Measurements from ENCODE around the gene LRRC75A.

Gene LRRC75A

GRCh38 chr17:16467044-16467443, 24.9 kb downstream of the LRRC75A start:
- H3K4me3 ChIP-seq (ENCODE audit: low read depth, low read length) = no peak overlapping the region
- no peak for DNase-seq (ENCODE audit: low read depth)
- no peak for TF ChIP-seq CTCF (IDR thresholded peaks at IDR 0.05; ENCODE audit: insufficient read depth, low read depth, low read length, missing control alignments)

GRCh38 chr17:16466407-16466806, 25.6 kb downstream of the LRRC75A start:
- TF ChIP-seq CTCF (IDR thresholded peaks at IDR 0.05; ENCODE audit: insufficient read depth, low read depth, low read length, missing control alignments) = no peak
- DNase-seq (ENCODE audit: low read depth) = no peak
- no peak overlapping the region for H3K4me3 ChIP-seq (ENCODE audit: low read depth, low read length)

- no peak for DNase-seq (ENCODE audit: low read depth)
- TF ChIP-seq CTCF (IDR thresholded peaks at IDR 0.05; ENCODE audit: insufficient read depth, low read depth, low read length, missing control alignments) = no peak
- no peak overlapping the region for H3K4me3 ChIP-seq (ENCODE audit: low read depth, low read length)
Observed at GRCh38 chr17:16465861-16466338, 26.1 kb downstream of the LRRC75A start.

DNA sequence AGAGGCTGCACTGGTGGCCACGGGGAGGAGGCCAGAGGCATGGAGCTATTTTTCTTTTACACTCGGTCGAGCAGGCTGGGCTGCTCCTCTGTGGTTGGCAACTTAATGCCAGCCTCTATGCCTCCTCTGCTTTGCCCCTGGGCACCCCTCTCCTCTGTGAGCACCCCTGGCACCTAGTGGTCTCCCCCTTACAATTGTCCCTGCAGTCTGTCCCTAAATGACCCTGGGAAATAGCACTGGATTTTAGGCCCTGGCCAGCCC, 27.0 kb downstream of the LRRC75A start:
- TF ChIP-seq CTCF (IDR thresholded peaks at IDR 0.05; ENCODE audit: insufficient read depth, low read depth, low read length, missing control alignments) = no peak
- no peak overlapping the region for H3K4me3 ChIP-seq (ENCODE audit: low read depth, low read length)
- DNase-seq (ENCODE audit: low read depth) = no peak

DNA sequence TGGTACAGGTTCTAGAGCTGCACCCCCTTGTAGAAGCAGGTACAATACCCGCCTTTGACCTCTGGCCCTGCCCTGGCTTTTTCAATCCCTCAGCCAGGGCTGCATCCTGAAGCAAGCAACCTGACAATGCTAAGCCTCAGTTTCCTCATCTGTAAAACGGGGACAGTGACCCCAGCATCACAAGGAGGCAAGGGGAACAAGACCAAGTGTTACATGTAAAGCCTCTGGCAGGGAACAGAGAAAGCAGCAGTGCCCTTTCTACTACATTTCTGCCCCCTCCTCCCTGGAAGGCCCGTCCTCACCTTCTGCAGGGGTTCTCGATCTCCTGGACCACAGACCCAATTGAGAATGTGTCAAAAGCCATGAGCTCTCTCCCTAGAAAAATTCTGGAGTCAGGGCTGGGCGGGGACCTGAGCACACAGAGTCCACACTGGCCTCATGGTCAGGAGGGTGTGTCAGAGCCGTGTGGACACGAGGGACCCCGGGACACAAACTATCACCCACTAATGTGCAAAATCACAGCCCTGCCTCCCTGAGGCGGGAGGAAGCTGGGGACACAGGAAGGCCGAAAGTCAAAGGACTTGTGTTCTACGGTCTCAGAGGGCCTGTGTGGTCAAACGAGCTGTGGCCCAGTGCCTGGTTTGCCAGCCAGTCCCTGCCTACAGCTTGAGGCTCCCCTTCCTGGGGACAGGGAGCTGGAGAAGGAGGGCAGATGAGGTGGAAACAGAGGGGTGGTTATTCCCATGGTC, 27.5 kb downstream of the LRRC75A start:
- no peak for TF ChIP-seq CTCF (IDR thresholded peaks at IDR 0.05; ENCODE audit: insufficient read depth, low read depth, low read length, missing control alignments)
- no peak overlapping the region for H3K4me3 ChIP-seq (ENCODE audit: low read depth, low read length)
- DNase-seq (ENCODE audit: low read depth) = no peak

GRCh38 chr17:16463358-16464302, 28.4 kb downstream of the LRRC75A start:
- no peak overlapping the region for H3K4me3 ChIP-seq (ENCODE audit: low read depth, low read length)
- no peak for DNase-seq (ENCODE audit: low read depth)
- TF ChIP-seq CTCF (IDR thresholded peaks at IDR 0.05; ENCODE audit: insufficient read depth, low read depth, low read length, missing control alignments) = no peak

All from GM12865 (cell line).